A549 treated with AZD9567 at 1 μM for 4 hours (cell line): ENCODE results near the gene UCHL1. TPM values are rescaled to one million over a fixed set of nuclear protein-coding genes. Genes with fewer than 3 reads are reported as not detected.

Experiments
- total RNA-seq: library from RNA; stranded (reverse); fragments of 200-300 nt; extraction: Qiagen RNA extraction; gene quantifications from 5 replicates; pipeline ENCODE4 v1.2.3, GENCODE V29; 2022; ENCODE audit not compliant: insufficient read depth

UCHL1 gene
- 949 to 1,010 TPM (median 985 TPM) in 5 replicates for total RNA-seq

DNA sequence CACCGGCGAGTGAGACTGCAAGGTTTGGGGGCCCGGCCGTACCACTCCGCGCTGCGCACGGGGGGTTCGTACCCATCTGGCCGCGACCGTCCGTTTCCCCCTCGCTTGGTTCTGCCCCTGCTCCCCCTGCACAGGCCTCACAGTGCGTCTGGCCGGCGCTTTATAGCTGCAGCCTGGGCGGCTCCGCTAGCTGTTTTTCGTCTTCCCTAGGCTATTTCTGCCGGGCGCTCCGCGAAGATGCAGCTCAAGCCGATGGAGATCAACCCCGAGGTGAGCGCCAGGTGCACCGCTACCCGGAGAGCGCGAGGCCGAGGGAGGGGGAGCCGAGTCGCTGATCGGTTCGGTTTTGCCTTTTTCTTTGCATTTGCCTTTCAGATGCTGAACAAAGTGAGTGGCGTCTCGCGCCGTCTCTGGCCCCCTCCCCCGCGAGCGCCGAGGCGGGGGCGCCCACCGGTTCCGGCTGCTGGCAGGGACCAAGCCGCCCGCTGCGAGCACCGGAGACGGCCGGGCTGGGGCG, at the start of gene UCHL1:
UCHL1 (plus strand) TSS at position 189 of the 517 bp plus-strand sequence; CDS start at position 238, 49 bp downstream.

DNA sequence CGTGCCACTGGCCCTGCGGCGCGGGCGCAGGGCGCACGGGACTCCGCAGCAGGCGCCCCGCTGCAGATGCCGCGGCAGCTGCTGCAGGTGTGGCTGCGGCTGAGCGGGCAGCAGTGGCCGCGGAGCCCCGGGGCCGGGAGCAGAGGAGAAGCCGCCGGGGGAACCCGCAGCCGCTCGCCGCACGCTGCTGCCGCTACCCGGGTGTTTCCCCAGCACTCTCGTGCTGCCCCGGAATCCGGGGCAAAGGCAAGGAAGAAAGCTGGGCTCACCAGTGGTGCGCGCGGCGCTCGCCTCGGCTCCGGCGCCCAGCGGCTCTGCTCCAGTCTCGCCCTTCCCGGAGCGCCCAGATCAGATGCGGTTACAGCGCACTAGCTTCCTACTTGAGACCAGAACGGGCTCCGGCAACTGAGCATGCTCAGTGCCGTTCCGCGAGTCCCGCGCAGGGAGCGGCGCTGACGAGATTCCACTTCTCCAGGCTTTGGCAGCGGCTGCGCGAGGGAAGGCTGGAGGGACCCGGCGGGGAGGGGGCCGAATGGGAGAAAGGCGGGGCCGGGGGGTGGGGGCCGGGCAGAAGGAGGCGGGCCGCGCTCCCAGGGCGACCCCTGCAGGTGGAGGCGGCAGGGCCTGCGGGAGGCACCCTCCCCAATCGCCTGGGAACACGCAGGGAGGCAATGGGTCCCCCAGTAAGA, 42.4 kb upstream of the UCHL1 start, which contains the start of gene APBB2:
APBB2 (minus strand) TSS at position 407 of the 689 bp plus-strand sequence. CDS start 181,288 bp downstream, outside the sequence.

Other genes starting within 250 kb of the UCHL1 start
- gene APBB2, start 42.4 kb upstream of the UCHL1 start, total RNA-seq, result 7.7 to 10.8 TPM (median 9.7 TPM) in 5 replicates